ENCODE measurements around the gene FEZ2. TPM values are rescaled to one million over a fixed set of nuclear protein-coding genes. Genes with fewer than 3 reads are reported as not detected.

FEZ2 gene
- total and polyA plus RNA-seq, 7 experiments from 2014 or later, result 1.7 to 21.9 (median 11.8) TPM

- H3K9me3 Mint-ChIP-seq, result no peaks in the 10 kb centered on the region
- H3K27ac ChIP-seq (ENCODE audit: low read depth, low read length), result no peak overlapping the region
- H3K36me3 Mint-ChIP-seq, result peaks cover 13 to 69% (median 43%) of the 10 kb centered on the region in 5 donors
- no peak overlapping the region for H3K27ac Mint-ChIP-seq
- DNase-seq (no peak), ATAC-seq (no peak)
- no peaks in the 10 kb centered on the region for H3K27me3 Mint-ChIP-seq
- H3K4me1 Mint-ChIP-seq, result peaks cover 0 to 3% (median 0%) of the 10 kb centered on the region in 7 donors
- ChIA-PET CTCF (interaction anchor here (0.7 kb wide), 1 partner anchor 55 kb away, joined by 3 read pairs; no protein-coding TSS in a partner anchor), POLR2A (no interaction called here)
- H3K4me3 ChIP-seq (ENCODE audit: low read length), result no peak overlapping the region
- no peak overlapping the region for H3K4me3 Mint-ChIP-seq
- H3K27me3 ChIP-seq (ENCODE audit: control insufficient read depth in 2 of 2, insufficient read depth in 2 of 2, low read length in 2 of 2), result no peaks in the 10 kb centered on the region
- H3K9me3 ChIP-seq (ENCODE audit: control insufficient read depth in 2 of 3, low read length in 3 of 3), result no peaks in the 10 kb centered on the region
- H3K4me1 ChIP-seq (ENCODE audit: control insufficient read depth in 2 of 2, insufficient read depth in 2 of 2, low read length in 2 of 2), result no peaks in the 10 kb centered on the region
- intact Hi-C loops (cut with micrococcal nuclease), result no loop called here
- peaks cover 0 to 3% (median 0%) of the 10 kb centered on the region in 3 experiments for H3K36me3 ChIP-seq (ENCODE audit: control insufficient read depth in 2 of 3, insufficient read depth in 3 of 3, low read length in 3 of 3)
Observed at GRCh38 chr2:36572054-36572718, 25.8 kb downstream of the FEZ2 start.

DNA sequence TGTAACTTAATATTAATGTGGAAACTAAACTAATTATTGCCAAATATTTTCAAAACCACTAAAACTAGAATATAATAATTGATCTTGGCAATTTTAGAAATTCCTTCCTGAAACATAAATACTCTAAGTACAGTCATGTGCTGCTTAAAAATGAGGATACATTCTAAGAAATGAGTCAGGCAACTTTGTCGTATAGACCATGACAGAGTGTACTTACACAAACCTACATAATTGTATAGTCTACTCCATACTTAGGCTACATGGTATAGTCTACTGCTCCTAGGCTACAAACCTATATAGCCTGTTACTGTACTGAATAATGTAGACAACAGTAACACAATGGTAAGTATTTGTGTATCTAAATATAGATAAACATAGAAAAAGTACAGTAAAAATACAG is 27.6 kb downstream of the FEZ2 start:
- POLR2A ChIA-PET, result no interaction called here
- ATAC-seq (no peak), DNase-seq (no peak)
- Histone ChIP-seq H3K27ac (ENCODE audit: low read depth, low read length) (no peak overlapping the region), H3K4me1 (ENCODE audit: control insufficient read depth in 2 of 2, insufficient read depth in 2 of 2, low read length in 2 of 2) (no peaks in the 10 kb centered on the region), H3K36me3 (ENCODE audit: control insufficient read depth in 2 of 3, insufficient read depth in 3 of 3, low read length in 3 of 3) (peaks cover 0 to 6% (median 3%) of the 10 kb centered on the region in 3 experiments), H3K9me3 (ENCODE audit: control insufficient read depth in 2 of 3, low read length in 3 of 3) (no peaks in the 10 kb centered on the region), H3K4me3 (ENCODE audit: low read length) (no peak overlapping the region), H3K27me3 (ENCODE audit: control insufficient read depth in 2 of 2, insufficient read depth in 2 of 2, low read length in 2 of 2) (no peaks in the 10 kb centered on the region)
- CTCF ChIA-PET, result no interaction called here
- peaks cover 0 to 5% (median 1%) of the 10 kb centered on the region in 7 donors for H3K4me1 Mint-ChIP-seq
- intact Hi-C loops (cut with micrococcal nuclease), result no loop called here
- H3K27me3 Mint-ChIP-seq, result no peaks in the 10 kb centered on the region
- H3K9me3 Mint-ChIP-seq, result no peaks in the 10 kb centered on the region
- H3K4me3 Mint-ChIP-seq, result no peak overlapping the region
- H3K27ac Mint-ChIP-seq, result no peak overlapping the region
- H3K36me3 Mint-ChIP-seq, result peaks cover 16 to 72% (median 49%) of the 10 kb centered on the region in 5 donors

GRCh38 chr2:36569267-36569856 is 28.6 kb downstream of the FEZ2 start:
- DNase-seq (no peak), ATAC-seq (no peak)
- Histone ChIP-seq H3K9me3 (ENCODE audit: control insufficient read depth in 2 of 3, low read length in 3 of 3) (no peaks in the 10 kb centered on the region), H3K36me3 (ENCODE audit: control insufficient read depth in 2 of 3, insufficient read depth in 3 of 3, low read length in 3 of 3) (peaks cover 0 to 6% (median 1%) of the 10 kb centered on the region in 3 experiments), H3K27me3 (ENCODE audit: control insufficient read depth in 2 of 2, insufficient read depth in 2 of 2, low read length in 2 of 2) (no peaks in the 10 kb centered on the region), H3K27ac (ENCODE audit: low read depth, low read length) (no peak overlapping the region), H3K4me3 (ENCODE audit: low read length) (no peak overlapping the region), H3K4me1 (ENCODE audit: control insufficient read depth in 2 of 2, insufficient read depth in 2 of 2, low read length in 2 of 2) (no peaks in the 10 kb centered on the region)
- ChIA-PET POLR2A (no interaction called here), CTCF (interaction anchor here (1.0 kb wide), 1 partner anchor 10 kb away, joined by 4 read pairs; no protein-coding TSS in a partner anchor)
- no peak overlapping the region for H3K27ac Mint-ChIP-seq
- intact Hi-C loops (cut with micrococcal nuclease), result no loop called here
- no peak overlapping the region for H3K4me3 Mint-ChIP-seq
- H3K9me3 Mint-ChIP-seq, result no peaks in the 10 kb centered on the region
- H3K4me1 Mint-ChIP-seq, result peaks cover 0 to 9% (median 3%) of the 10 kb centered on the region in 7 donors
- H3K27me3 Mint-ChIP-seq, result no peaks in the 10 kb centered on the region
- peaks cover 18 to 72% (median 48%) of the 10 kb centered on the region in 5 donors for H3K36me3 Mint-ChIP-seq

GRCh38 chr2:36568516-36569246 is 29.3 kb downstream of the FEZ2 start:
- Histone ChIP-seq H3K9me3 (ENCODE audit: control insufficient read depth in 2 of 3, low read length in 3 of 3) (no peaks in the 10 kb centered on the region), H3K27me3 (ENCODE audit: control insufficient read depth in 2 of 2, insufficient read depth in 2 of 2, low read length in 2 of 2) (no peaks in the 10 kb centered on the region), H3K27ac (ENCODE audit: low read depth, low read length) (no peak overlapping the region), H3K4me1 (ENCODE audit: control insufficient read depth in 2 of 2, insufficient read depth in 2 of 2, low read length in 2 of 2) (no peaks in the 10 kb centered on the region), H3K4me3 (ENCODE audit: low read length) (no peak overlapping the region), H3K36me3 (ENCODE audit: control insufficient read depth in 2 of 3, insufficient read depth in 3 of 3, low read length in 3 of 3) (peaks cover 0 to 6% (median under 1%) of the 10 kb centered on the region in 3 experiments)
- ChIA-PET CTCF (interaction anchor here (1.0 kb wide), 1 partner anchor 9 kb away, joined by 4 read pairs; no protein-coding TSS in a partner anchor), POLR2A (no interaction called here)
- no peaks in the 10 kb centered on the region for H3K9me3 Mint-ChIP-seq
- H3K4me1 Mint-ChIP-seq, result peaks cover 0 to 9% (median 6%) of the 10 kb centered on the region in 7 donors
- no peak for DNase-seq
- peaks cover 17 to 72% (median 51%) of the 10 kb centered on the region in 5 donors for H3K36me3 Mint-ChIP-seq
- H3K27ac Mint-ChIP-seq, result no peak overlapping the region
- no peaks in the 10 kb centered on the region for H3K27me3 Mint-ChIP-seq
- intact Hi-C loops (cut with micrococcal nuclease), result no loop called here
- no peak for ATAC-seq
- no peak overlapping the region for H3K4me3 Mint-ChIP-seq

- no peaks in the 10 kb centered on the region for H3K4me1 ChIP-seq (ENCODE audit: control insufficient read depth in 2 of 2, insufficient read depth in 2 of 2, low read length in 2 of 2)
- ATAC-seq (no peak), DNase-seq (no peak)
- no peak overlapping the region for H3K27ac Mint-ChIP-seq
- intact Hi-C loops (cut with micrococcal nuclease), result no loop called here
- H3K27ac ChIP-seq (ENCODE audit: low read depth, low read length), result no peak overlapping the region
- peaks cover 0 to 13% (median 9%) of the 10 kb centered on the region in 7 donors for H3K4me1 Mint-ChIP-seq
- no peaks in the 10 kb centered on the region for H3K27me3 Mint-ChIP-seq
- no peaks in the 10 kb centered on the region for H3K9me3 Mint-ChIP-seq
- H3K9me3 ChIP-seq (ENCODE audit: control insufficient read depth in 2 of 3, low read length in 3 of 3), result no peaks in the 10 kb centered on the region
- no peak overlapping the region for H3K4me3 Mint-ChIP-seq
- H3K36me3 ChIP-seq (ENCODE audit: control insufficient read depth in 2 of 3, insufficient read depth in 3 of 3, low read length in 3 of 3), result peaks cover 0 to 6% (median 4%) of the 10 kb centered on the region in 3 experiments
- H3K36me3 Mint-ChIP-seq, result peaks cover 16 to 68% (median 49%) of the 10 kb centered on the region in 5 donors
- ChIA-PET CTCF (interaction anchor here (0.7 kb wide), 1 partner anchor 145 kb away, joined by 3 read pairs; no protein-coding TSS in a partner anchor), POLR2A (no interaction called here)
- H3K4me3 ChIP-seq (ENCODE audit: low read length), result no peak overlapping the region
- no peaks in the 10 kb centered on the region for H3K27me3 ChIP-seq (ENCODE audit: control insufficient read depth in 2 of 2, insufficient read depth in 2 of 2, low read length in 2 of 2)
Observed at GRCh38 chr2:36567711-36568408, 30.1 kb downstream of the FEZ2 start.

GRCh38 chr2:36566887-36567286 is 31.1 kb downstream of the FEZ2 start:
- Histone ChIP-seq H3K4me3 (ENCODE audit: low read length) (no peak overlapping the region), H3K27ac (ENCODE audit: low read depth, low read length) (no peak overlapping the region), H3K27me3 (ENCODE audit: control insufficient read depth in 2 of 2, insufficient read depth in 2 of 2, low read length in 2 of 2) (no peaks in the 10 kb centered on the region), H3K9me3 (ENCODE audit: control insufficient read depth in 2 of 3, low read length in 3 of 3) (no peaks in the 10 kb centered on the region), H3K36me3 (ENCODE audit: control insufficient read depth in 2 of 3, insufficient read depth in 3 of 3, low read length in 3 of 3) (peaks cover 0 to 6% (median 4%) of the 10 kb centered on the region in 3 experiments), H3K4me1 (ENCODE audit: control insufficient read depth in 2 of 2, insufficient read depth in 2 of 2, low read length in 2 of 2) (no peaks in the 10 kb centered on the region)
- DNase-seq (no peak), ATAC-seq (no peak)
- Mint-ChIP-seq H3K27me3 (no peaks in the 10 kb centered on the region), H3K9me3 (no peaks in the 10 kb centered on the region), H3K4me1 (peaks cover 0 to 15% (median 9%) of the 10 kb centered on the region in 7 donors), H3K4me3 (no peak overlapping the region), H3K27ac (no peak overlapping the region), H3K36me3 (peaks cover 14 to 65% (median 39%) of the 10 kb centered on the region in 5 donors)
- intact Hi-C loops (cut with micrococcal nuclease), result no loop called here
- CTCF ChIA-PET, result no interaction called here
- POLR2A ChIA-PET, result no interaction called here

Measured in naive thymus-derived CD4-positive, alpha-beta T cell (primary cell).